Central memory CD4-positive, alpha-beta T cell (primary cell): ENCODE data around the gene RHOT2.

Experiments
- DNase-seq: peaks from one replicate; pipeline ENCODE4 v3.0.0; 2022

Gene RHOT2

GRCh38 chr16:716768-717325 lies 48.9 kb downstream of the RHOT2 start:
- no peak for DNase-seq

DNA sequence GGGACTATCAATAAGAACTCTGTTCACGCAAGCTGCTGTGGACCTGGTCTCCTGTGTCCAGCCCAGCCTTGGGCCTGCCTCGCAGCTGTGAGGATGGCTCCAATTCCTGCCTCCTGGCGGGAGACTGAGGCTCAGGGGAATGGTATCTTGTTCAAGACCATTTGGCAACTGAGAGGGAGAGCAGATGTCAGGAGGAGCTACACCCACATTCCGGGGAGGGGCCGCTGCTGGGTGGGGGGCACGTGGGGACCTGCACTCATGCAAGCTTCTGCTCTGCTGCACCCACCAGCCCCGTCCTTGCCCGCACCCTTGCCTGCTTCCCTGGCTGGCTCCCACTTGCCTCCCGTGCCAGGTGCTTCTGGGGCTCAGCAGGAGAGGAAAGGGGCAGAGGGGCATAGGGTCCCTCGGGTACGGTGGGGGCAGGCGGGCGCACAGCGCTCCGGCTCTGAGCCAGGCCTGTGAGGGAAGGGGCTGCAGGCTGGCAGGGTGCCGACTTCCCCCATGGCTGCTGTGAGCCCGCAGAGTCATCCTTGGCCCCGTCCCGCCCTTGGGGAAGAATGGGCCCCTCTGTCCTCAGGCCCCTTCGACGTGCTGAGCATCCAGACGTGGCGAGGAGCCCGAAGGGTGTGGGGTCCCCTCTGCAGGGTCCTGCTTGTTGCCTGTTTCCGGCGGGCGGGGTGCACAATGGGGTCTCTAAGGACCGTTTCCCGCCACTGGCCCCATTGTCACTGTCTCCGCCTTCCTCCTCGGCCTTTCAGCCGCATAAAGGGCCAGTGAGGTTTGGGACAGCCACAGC lies 49.7 kb downstream of the RHOT2 start:
- DNase-seq = no peak

GRCh38 chr16:718389-718788 lies 50.5 kb downstream of the RHOT2 start:
- no peak for DNase-seq

GRCh38 chr16:718922-719321 lies 51.0 kb downstream of the RHOT2 start:
- DNase-seq = no peak

DNA sequence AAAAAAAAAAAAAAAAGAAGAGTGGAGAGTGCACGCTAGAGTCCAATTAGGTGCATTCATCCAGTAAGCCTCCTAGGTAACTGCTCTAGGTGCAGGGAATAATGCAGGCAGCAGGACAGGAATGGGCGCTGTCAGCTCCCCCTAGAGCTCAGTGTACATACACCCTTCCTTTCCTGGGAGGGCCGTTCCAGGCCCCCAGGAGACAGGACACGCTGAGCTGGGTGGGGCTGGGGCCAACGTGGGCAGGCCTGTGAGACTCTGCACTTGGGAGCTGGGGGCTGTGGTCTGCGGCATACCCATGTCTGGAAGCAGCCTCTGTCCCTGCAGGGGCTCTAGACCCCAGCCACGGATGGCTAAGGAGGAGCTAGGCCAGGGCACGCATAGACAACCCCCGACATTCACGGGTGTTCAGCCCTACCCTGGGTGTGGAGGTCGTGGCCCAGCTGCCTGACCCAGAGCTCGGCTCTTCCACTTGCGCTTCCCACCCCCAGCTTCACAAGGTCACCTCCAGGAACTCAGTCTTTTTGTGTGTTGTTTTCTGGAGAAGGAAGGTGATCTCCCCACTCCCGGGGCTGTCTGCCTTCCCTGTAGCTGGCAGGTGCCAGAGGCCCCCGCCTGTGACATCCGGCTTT lies 52.0 kb downstream of the RHOT2 start:
- DNase-seq = no peak

- DNase-seq = peak; percentile 22
These were observed 52.6 kb downstream of the RHOT2 start for GRCh38 chr16:720447-720989.

DNA sequence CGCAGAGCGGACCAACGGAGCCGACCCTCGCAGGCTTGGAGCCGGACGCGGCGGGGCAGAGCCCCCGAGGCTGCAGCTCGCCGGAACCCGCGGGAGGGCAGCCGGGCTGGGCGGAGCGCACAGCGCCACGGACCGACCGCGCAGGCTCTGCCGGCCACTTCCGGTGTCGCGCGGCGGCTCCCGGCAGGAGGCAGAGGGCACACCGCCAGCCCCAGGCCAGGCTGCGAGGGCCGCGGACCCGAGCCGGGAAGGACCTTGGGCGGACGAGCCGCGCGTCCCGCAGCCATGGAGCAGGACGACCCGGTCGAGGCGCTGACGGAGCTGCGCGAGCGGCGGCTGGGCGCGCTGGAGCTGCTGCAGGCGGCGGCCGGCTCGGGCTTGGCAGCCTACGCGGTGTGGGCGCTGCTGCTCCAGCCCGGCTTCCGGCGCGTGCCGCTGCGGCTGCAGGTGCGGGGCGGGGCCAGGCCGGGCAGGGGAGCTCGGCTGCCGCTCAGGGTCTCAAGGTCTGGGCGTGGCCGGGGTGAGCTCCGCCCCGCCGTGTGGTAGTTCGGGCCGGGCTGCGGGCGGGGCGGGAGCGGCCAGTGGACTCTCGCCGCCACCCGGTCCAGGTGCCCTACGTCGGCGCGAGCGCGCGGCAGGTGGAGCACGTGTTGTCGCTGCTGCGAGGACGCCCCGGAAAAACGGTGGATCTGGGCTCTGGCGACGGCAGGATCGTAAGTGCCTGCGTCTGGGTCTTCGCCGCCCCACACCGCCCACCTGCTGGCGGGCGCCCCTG lies 53.2 kb downstream of the RHOT2 start, which contains the start of gene ANTKMT:
Gene ANTKMT (plus strand): TSS at position 157 of the 775 bp plus-strand sequence. CDS start 129 bp downstream, at position 286.
- DNase-seq = peak; percentile 74

GRCh38 chr16:721765-722540 lies 54.0 kb downstream of the RHOT2 start:
- peak; percentile 32 for DNase-seq

- DNase-seq = no peak
These were observed 55.1 kb downstream of the RHOT2 start for GRCh38 chr16:722835-723633.

DNA sequence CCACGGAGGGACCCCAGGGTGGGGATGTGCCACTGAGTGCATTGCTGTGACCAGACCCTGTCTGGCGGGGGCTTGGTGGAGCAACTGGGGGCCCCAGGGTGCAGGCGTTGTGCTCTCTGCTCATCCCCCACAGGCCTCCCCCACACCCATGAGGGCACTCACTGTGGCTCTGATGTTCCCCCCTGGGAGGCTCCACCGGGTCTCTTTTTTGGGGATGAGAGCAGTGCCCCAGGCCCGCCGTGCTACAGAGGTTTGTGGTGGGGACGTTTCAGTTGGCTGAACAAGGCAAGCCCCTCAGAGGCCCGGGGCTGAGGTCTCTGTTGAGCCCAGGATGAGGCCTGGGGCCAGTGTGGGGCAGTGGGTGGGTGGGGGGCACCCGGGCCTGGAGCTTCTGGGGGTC lies 55.8 kb downstream of the RHOT2 start:
- no peak for DNase-seq
